Inflammatory macrophage treated with lipopolysaccharide for 1 hour (primary cell): ENCODE data around the gene ZNF266.
A peak's percentile ranks its signal among the peaks of the same experiment; 100 is the strongest.

Source experiments
- DNase-seq, 2 donors: peaks; one replicate each; pipeline ENCODE4 v3.0.0-alpha.2; 2020 to 2022

Gene ZNF266

DNA sequence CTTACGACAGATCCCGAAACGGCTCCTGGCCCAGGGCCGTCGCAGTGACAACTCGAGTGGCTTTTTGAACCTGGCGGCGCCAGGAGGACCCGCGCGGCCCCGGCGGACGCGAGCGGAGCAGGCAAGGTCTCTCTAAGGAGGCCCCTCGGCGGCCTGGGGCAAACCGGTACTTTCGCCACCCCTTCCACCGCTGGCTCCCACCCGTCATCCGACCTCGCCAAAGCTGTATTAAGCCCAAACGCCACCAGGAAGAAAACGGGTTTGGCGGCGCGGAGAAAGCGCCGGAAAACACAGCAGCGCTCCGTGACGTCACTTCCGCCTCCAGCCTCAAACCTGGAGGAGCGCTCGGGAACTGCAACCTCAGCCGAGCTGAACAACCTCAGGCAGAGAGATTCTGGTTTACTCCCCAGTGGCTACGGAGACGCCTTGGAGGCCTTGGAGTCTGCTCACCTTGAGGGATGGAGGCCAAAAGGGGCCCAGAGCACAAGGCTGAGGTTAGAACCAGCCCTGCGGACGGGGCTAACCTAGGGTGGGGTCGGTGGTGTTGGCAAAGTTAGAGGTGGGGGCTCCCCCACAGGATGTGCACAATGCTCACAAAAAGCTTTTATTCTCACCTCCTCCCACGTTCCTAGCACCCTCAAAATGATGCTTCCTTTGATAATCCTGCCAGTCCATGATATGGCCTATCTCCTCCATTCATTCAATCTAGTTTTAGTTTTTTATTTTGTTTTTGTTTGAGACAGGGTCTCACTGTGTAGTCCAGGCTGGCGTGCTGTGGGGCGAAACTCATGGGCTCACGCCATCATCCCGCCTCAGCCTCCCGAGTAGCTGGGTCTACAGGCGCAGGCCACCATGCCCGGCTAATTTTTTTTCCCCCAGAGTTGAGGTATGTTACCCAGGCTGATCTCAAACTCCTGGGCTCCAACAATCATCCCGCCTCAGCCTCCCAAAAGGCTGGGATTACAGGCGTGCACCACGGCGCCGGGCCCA is at the start of gene ZNF266:
Gene ZNF266, minus strand, starts transcription at position 295 of the 990 bp plus-strand sequence. CDS start 15,484 bp downstream, outside the sequence.
- peak; percentile 85 to 94 for DNase-seq

DNA sequence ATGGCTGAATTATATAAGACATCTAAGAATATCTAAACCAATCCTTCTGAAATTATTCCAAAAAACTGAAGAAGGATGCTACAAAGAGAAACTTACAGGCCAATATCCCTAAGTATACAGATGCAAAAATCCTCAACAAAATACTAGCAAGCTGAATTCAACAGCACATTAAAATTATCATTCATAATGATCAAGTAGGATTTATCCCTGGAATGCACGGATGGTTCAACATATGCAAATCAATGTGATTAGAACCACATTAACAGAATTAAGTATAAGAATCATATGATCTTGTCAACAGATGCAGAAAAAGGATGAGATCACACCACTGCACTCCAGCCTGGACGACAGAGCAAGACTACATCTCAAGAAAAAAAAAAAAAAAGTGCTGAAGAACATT is 49.8 kb upstream of the ZNF266 start:
- no peak for DNase-seq

DNA sequence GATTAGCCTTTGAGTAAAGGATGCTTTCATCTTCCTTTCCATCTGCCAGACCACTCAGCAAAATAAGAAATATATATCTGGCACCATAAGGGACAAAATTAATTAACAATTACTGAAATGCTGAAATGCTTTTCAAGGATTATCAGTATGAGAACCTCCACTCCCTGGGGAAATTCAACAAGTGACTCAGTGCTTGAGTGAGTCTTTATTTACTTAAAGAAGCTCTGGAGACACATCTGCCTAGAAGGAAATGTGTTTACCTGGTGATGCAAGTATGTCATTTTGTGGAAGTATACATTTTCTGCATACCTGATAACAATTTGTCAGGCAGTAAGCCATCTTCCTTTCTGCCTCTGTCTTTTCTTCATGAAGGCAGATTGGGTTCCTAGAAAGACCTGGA is 39.6 kb upstream of the ZNF266 start:
- no peak for DNase-seq

DNA sequence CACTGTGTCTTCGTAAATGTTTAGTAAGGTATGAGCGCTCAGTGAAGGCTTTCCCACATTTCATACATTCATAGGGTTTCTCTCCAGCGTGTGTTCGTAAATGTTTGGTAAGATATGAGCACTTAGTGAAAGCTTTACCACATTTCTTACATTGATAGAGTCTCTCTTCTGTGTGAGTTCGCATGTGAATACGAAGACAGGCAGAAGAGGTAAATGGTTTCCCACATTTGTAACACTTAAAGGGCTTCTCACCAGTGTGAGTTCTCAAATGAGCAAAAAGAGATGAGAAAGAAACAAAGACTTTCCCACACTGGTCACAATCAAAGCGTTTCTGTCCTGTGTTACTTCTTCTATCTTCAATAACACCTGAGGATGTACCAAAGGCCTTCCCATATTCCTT is 31.8 kb upstream of the ZNF266 start:
- DNase-seq = no peak

DNA sequence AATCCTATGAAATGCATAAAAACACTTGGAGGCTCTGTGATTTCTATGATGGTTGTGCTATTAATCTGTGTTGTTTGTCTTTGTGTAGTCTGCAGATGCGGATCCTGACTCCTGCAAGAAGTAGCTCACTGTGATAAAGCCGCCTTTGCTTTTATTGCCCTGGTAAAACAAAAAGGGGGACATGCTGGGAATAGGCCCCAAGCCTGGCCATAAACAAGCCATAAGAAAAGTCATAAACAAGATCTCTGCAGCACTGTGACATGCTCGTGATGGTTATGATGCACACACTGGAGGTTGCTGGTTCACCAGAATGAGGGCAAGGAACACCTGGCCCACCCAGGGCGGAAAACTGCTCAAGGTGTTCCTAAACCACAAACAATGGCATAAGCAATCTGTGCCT is 26.6 kb upstream of the ZNF266 start:
- no peak for DNase-seq

DNA sequence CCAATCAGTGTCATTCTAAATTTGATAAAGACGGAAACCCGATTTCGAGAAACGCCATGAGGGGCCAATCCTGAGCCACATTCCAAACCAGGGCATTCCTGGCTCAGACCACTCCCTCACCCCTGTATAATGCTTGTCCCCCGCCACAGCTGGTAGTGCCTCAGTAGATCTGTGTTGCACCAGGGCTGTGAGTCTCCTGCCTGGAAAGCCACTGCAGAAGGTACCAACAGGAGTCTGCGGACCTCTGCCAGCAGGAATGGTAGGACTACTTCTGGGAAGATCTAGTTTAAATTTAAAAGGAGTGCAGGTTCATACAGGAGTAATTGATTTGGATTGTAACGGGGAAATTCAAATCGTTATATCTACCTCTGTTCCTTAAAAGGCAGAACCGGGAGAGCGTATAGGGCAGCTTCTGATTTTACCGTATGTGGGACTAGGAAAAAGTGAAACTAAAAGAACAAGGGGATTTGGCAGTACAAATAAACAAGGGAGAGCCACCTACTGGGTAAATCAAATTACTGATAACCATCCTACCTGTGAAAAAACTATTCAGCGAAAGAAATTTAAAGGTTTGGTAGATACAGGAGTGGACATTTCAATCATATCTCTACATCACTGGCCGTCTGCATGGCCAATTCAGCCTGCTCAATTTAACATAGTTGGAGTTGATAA is 20.8 kb upstream of the ZNF266 start:
- no peak for DNase-seq

DNA sequence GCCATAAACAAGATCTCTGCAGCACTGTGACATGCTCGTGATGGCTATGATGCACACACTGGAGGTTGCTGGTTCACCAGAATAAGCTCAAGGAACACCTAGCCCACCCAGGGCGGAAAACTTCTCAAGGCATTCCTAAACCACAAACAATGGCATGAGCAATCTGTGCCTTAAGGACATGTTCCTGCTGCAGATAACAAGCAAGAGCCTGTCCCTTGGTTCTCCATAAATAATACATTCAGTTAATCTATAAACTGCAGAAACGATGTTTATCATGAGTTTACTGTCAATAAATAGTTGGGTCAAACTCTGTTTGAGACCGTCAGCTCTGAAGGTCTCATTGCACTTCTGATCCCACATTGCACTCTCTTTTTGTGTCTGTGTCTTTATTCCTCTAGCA is 18.6 kb upstream of the ZNF266 start:
- DNase-seq = no peak

DNA sequence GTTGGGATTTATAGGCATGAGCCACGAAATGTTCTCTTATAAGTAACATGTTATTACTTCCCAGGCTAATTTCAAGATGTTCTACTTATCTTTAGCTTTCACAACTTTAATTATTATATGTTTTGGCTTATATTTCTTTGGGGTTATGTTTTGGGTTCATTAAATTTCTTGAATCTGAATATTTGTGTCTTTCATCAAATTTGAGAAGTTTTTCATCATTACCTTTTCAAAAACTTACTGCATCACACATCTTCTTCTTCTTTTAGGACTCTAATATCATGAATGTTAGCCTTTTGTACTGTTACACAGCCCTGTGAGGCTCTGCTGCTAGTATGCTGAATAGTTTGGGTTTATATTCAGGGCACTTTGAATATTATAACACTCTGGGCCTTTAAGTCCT is 9.7 kb upstream of the ZNF266 start:
- no peak for DNase-seq

DNA sequence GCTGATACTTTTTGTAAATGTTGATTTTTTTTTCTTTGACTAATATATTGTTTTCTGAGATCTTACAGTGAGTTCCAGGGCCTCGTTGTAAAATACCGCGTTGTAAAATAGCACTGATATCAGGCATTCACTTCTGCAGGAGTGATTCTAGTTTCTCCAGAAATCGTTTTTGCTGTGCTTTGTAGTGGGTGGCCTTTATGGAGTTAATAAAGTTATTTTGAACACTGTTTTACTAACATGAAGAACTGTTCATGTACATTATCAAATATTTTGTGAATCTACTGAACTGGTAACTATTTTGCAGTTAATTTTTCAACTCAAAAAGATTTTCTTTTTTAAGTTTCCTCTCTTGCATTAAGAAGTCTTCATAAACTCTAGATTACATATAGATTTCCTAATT is 985 bp upstream of the ZNF266 start:
- no peak for DNase-seq

DNA sequence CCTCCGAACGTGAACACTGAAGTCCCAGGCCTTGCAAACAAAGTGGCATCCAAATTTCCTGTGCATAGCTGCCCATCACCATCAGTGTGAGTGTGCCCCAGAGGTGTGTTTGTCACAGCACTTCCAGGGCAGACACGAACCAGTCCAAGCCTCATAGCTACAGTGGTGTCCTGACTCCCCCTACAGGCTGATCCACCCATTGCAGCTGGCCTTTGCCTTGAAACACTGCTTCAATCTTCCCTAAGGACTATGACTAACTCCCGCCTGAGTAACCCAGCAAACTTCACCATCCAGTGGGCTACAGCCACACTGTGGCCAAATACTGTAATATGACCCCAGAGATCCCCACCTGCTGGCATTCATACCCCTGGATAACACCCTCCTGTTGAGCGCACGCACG is 3.9 kb downstream of the ZNF266 start:
- DNase-seq = peak in 1 of 2 donors; percentile 66

DNA sequence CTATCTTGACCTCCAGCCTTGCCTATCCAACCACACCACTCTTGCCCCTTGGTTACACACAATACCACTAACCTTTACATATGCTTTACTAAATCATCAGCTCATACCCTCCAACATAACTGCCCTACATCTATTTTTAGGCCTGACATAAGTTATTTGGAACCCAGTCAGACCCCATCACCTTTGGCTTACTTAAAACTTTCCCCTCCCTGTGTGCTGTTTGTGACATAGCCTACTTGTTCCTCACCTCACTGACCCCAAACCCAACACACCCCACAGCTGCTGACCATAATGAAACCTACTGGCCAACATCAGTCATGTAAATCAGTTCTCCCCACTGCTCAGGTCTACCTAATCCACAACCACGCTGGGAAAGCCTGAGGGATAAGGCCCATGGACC is 4.9 kb downstream of the ZNF266 start:
- no peak for DNase-seq

DNA sequence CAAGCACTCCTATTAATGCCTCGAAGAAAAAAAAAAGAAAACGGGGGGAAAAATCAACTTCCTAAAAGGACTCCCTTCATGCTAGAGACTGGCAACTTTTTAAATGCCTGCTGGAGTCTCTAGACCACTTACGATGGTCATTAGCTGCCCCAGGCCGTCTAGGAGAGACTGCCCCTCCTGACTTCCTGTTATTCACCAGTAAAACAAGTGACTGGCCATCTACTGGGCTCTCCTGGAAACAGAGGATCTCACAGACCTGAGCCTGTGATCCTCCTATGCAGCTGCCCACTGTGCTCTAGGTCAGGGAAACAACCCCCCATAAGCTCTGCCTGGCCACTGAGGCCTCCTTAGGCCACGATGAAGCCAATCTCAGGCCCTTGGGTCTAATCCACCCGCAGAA is 7.4 kb downstream of the ZNF266 start:
- DNase-seq = no peak

DNA sequence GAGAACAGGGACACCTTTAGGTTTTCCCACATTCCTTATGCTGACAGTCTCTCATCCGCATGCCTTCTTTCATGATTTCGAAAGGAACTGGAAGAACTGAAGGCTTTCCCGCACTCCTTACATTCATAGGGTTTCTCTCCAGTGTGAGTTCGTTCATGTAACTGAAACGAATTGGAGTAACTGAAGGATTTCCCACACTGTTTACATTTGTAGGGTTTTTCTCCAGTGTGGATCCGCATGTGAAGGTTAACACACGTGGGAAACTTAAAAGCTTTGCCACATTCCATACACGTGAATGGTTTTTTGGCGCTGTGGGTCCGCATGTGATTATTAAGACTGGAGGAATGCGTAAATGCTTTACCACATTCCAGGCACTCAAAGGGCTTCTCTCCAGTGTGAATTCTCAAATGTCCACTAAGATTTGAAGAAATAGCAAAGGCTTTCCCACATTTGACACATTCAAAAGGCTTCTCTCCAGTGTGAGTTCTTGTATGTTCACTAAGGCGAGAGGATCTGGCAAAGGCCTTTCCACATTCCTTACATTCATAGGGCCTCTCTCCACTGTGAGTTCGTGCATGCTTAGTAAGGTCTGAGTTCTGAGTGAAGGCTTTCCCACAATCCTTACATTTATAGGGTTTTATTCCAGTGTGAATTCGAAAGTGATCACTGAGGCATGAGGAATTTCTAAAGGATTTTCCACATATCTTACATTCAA is 22.0 kb downstream of the ZNF266 start:
- no peak for DNase-seq

DNA sequence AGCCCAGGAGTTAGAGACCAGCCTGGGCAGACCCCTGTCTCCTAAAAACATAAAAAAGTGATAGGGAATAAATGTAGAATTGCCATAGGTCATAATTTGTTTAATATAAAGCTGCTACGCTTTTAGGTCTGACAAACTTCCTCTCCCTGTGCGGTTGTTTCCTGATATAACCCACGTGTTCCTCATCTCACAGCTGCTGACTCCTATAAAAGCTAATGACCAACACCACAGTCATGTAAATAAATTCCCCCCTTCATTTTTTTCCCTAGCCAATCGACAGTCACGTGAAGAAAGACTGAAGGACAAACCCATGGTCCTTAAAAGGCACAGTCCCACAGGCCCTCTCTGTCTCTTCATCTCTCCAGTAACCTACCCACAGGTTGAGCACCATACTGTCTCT is 27.5 kb downstream of the ZNF266 start:
- DNase-seq = no peak

DNA sequence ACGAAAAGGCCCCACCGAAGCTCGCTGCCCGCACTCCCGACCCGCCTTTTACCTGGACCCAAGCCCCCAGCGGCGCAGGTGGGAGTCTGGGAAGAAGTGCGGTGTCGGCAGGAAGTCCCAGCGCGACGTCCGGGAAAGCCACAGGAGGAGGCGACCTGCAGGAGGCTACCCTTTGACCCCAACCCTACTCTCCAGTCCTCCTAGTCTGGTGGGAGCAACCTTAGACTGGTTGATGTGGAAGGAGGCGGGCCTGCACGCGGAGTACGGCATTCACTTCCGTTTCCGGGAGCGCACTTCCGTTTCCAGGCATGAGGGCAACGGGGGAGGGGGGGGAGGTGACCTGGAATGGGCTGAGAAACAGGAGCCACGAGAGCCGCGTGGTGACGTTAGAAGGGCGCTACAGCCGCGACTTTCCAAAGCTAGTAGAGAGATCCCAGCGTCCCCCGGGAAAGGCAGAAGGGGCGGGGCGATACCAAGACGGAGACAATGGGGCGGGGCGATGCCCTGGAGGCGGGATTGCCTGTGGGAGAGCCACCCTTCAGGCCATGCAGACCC is 28.5 kb downstream of the ZNF266 start:
- DNase-seq = peak; percentile 15 to 18

DNA sequence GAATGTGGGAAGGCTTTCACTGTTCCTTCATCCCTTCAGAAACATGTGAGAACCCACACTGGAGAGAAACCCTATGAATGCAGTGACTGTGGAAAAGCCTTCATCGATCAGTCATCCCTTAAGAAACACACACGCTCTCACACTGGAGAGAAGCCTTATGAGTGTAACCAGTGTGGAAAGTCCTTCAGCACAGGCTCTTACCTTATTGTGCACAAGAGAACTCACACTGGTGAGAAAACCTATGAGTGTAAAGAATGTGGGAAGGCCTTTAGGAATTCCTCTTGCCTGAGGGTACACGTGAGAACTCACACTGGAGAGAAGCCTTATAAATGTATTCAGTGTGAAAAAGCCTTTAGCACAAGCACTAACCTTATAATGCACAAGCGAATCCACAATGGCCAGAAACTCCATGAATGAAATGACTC is 54.0 kb downstream of the ZNF266 start:
- DNase-seq = no peak

DNA sequence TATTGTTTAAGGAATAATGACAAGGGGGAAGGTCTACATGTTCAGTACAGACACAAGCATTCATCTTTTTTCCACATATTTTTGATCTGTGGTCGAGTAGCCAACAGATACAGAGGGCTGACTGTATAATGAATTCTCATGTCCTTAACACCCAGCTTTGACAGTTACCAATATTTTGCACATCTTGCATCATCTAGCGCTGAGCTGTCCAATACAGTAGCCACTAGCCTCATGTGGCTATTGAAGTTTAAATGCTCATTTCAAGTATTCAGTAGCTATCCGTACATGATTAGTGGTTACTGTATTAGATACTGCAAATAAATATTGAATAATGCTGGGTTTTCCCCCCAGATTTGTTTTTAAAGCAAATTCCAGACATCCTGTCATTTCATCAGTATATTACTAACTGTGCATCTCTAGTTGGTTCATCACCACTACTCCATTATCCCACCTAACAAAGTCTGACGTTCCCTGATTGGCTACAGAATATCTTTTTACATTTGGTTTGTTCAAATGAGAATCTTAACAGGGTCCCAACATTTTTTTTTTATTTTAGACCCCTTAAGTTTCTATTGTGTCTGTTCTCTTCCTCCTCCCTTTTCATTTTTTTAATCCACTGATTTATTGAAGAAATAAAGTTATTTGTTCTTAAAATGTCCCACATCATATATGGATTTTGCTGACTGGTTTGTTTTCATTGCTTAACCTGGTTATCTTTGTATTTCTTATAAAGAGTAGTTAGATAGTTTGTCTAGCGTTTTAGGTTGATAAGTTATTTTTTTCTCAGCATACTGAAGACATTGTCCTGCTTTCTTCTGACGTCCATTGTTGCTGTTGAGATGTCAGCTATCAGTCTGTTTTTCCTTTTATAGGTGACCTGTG is 64.4 kb downstream of the ZNF266 start:
- no peak for DNase-seq

DNA sequence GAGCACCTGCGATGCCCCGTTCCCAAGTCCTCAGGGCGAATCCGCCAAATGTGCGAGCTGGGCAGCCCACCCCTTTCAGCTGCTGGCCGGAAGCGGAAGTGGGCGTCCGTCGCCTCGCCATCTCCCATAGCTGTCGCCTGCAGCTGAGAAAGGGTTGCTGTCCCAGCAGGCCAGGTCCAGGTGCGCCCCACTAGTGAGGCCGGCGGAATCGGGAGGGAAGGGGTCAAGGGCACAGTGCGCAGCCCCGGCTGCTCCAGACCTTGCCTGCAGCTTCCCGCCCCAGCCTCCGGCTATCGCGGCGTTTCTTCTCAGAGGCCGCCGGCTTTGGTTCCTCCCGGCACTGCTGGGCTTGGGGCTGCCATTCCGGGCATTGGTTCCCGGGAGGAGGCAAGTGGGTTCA is 72.5 kb downstream of the ZNF266 start, which contains the start of gene ZNF177:
Gene ZNF177, plus strand, starts transcription at position 109 of the 400 bp plus-strand sequence. CDS start 15,299 bp downstream, outside the sequence.
- no peak for DNase-seq
